Pulmonary artery endothelial cell (primary cell): ENCODE results near the gene TMEM98. TPM values are rescaled to one million over a fixed set of nuclear protein-coding genes. Genes with fewer than 3 reads are reported as not detected.
"Not testable (repeated sequence)": the region's sequence is repeated elsewhere in the genome, so short reads cannot be mapped to it uniquely, and the experiment has no call there.

Experiments used
- DNase-seq: peaks from one replicate; pipeline ENCODE4 v3.0.0-alpha.2; 2011; ENCODE audit warnings: low read depth, low spot score
- total RNA-seq: library from RNA; depleted of rRNA; stranded (reverse); fragments of >200 nt; gene quantifications from 2 replicates; pipeline ENCODE4 v1.2.3, GENCODE V29; 2014

The TMEM98 gene, protein sequence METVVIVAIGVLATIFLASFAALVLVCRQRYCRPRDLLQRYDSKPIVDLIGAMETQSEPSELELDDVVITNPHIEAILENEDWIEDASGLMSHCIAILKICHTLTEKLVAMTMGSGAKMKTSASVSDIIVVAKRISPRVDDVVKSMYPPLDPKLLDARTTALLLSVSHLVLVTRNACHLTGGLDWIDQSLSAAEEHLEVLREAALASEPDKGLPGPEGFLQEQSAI
- total RNA-seq: 114 and 210 TPM in 2 replicates

DNA sequence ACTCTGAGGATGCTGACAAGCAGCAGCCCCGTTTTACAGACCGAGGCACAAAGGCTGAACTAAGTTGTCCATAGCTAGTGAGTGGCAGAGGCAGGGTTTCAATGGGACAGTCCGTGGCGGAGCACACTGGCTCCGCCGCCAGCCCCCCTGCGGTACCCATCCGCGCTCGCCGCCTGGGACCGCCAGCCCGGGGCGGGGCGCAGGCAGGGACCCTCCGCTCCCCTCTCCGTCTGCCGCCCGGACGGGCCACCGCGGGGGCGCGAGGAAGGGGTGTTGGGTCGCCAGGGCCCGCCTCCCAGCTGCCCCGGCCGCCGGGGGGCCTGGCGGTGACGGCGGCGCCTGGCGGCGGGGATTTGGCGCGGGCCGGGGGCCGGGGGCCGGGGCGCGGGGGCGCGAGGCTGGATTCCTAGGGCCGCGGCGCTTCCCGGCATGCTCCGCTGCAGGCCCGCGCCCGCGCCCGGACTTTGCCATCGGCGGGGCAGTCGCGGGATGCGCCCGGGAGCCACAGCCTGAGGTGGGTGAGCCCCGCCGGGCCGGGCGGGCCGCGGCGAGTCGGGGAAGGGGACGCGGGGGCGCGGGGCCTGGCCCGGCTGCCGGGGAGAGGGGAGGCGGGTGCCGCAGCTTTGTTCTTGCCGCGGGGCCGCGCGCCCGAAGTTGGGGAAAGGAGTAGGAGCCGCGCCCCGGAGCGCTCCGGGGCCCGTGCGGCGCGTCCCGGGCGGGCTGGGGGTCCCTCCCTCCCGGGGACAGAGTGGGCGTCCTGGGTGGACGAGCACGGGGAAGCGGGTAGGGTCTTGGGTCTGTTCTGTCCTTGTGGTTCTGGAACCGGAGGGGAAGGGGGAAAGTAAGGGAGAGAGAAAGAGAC is at the start of gene TMEM98:
Gene TMEM98, plus strand, starts transcription at position 430 of the 862 bp plus-strand sequence. CDS start 3,376 bp downstream, outside the sequence.
- no peak for DNase-seq

DNA sequence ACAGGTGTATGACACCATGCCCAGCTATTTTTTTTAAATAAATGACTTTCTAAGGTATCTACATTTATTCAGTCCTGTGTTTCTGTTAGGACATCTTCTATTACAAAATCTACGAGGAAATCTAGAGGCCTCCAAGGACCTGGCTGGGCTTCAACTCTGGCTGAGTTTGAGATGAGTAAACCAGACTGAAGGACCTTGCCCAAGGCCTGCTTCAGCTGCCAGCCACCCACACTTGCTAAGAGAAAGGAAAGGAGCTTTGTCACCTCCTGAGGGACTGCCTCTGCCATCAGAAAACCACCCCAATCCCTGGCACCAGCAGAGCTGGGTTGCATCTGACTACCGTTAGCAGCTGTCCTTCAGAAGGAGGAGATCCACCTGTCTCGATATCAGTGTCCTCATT is 49.7 kb upstream of the TMEM98 start:
- no peak for DNase-seq

DNA sequence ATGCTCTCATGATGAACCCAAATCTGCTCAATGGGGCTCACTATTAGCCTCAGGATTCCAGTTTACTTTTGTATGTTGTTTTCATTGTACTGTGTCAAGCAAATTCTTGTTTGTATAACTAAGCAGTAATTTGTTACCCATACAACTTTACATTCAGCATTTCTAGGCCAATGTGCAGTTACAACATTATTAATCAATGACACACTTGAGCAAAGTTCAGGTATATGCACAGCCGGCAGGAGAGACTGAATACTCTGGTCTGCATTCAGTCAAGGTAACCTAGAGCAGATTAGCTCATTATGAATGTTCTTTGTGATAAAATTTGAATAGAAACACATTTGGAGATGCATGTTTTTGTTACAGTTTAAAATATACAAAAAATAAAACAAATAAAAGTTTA is 48.8 kb upstream of the TMEM98 start:
- no peak for DNase-seq

DNA sequence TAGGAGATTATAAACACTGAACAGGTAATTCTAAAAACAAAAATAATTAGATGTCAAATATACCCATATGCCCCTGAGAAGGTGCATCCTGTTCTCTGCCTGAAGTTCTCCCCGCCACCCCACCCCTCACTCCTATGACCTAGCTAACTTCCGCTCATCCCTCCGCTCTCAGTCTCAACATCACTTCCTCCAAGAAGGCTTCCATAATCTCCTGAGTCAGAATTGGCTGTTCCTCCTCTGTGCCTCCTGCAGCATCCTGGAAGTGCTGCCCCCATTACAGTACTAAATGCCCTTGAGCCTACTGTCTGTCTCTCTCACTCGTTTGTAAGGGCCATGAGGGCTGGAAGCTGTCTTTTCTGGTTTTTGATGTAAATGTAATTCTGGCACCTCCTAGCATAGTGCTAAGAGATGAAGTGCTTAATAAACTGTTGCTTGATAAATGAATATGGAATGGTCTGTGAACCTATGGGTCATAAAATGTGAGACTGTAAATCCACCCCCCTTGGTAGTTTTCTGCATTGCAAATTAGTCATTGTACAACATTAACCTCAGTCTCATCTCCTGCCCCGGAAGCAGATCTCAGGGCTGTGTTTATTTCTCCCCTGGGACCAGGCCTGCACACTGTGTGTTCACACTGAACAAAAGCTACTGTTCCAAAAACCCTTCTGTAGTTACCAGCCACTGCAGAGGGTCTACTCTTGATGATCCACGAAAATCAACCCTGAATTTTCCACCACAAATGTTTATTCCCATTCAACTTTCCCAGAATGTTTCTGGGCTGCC is 47.1 kb upstream of the TMEM98 start:
- no peak for DNase-seq

GRCh38 chr17:32882029-32882428 is 45.9 kb upstream of the TMEM98 start:
- DNase-seq: no peak

DNA sequence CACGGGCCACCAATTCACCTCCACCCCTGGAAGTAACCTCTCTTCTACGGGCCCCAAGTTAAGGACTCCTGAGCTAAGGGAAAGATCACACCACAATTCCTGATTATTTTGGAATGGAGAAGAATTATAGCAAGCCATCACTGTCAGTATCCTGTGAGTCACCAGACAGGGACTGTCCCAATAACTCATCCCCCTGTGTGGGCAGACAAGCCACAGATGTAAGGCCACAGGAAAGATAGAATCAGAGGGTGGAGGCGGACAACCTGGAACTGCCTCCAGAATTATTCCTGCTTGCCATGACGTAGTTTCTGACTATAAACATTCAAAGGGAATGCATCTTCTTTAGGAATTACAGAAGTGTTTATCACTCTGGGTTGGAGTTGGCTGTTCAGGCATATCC is 45.2 kb upstream of the TMEM98 start:
- no peak for DNase-seq

GRCh38 chr17:32886951-32887350 is 41.0 kb upstream of the TMEM98 start:
- DNase-seq: not testable (repeated sequence)

DNA sequence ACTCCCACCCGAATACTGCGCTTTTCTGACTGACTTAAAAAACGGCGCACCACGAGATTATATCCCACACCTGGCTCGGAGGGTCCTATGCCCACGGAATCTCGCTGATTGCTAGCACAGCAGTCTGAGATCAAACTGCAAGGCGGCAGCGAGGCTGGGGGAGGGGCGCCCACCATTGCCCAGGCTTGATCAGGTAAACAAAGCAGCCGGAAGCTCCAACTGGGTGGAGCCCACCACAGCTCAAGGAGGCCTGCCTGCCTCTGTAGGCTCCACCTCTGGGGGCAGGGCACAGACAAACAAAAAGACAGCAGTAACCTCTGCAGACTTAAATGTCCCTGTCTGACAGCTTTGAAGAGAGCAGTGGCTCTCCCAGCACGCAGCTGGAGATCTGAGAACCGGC is 40.5 kb upstream of the TMEM98 start:
- DNase-seq: not testable (repeated sequence)

DNA sequence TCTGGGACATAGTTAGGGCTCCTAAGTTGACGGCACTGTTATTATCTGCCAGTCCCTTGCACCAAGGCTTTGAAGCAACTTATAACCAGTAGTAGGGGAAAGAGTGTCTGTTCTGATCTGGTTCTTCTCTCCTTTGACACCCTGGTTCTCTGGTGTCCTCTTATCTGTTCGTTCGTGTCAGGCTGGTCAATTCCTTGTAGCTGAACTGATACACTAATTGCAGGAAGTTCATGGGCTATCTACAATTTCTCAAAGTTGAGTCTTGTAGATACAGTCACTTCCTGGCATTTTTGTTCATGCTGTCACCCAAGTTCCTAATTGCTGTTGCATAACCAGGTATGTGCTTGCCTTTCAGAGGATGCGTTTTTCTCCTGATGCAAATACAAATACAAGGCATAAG is 33.7 kb upstream of the TMEM98 start:
- DNase-seq: no peak

DNA sequence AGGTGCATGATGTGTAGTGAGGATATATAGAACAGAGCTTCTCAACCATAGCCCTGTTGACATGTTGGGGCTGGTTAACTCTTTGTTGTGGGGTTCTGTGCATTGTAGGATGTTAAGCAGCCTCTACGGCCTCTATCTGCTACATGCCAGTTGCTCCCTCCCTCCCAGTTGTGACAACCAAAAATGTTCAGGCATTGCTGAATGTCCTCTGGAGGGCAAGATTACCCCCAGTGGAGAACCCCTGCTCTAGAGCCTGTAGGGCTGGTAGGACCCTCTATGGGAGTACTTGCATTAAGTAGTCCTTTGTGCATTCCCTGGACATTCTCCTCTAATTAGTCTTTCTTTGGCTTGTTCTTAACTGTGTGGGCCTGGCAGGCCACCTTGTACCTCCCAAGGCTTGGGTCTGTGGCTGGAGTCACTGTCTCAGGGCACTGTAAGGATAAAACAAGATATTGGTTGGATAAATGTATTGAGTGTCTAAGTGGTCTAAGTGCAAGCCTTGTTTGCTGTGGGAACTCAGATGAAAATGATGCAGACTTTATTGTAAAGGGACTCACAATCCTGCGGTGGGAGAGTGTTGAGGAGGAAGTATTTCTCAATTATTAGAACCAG is 31.2 kb upstream of the TMEM98 start:
- no peak for DNase-seq

DNA sequence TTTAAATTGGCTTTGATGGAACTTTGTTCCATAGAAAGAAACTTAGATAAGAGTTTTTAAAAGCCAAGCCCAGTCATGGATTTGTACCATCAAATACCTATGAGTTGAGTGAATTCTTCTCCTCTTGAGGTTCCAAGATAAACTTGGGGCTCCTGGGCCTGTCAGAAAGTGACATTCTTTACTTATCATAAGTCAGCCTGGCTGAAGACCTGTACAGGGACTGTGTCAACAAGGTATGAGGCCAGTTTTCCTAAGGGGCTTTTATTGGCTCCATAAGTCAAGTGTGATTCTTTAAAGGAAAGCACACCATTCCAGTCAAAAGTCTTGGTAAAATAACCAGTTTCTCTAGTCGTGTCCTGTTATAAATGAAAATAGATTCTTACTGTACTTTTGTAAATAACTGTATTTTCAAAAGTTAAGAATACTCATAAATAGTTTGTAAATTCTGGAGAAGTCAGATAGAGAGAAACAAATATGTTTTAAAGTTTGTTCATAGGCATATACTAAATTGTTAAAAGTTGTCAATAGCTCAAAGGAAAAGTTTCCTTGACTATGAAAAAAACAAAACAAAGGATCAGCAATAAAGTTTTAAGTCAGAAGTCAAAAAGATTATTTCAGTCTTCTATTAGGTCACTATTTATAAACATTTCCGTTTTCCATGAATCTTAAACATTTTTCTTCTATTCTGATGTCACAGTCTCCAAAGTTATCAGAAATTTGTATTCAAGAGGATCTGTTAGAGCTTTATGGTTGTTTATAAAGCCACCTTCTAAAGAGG is 28.5 kb upstream of the TMEM98 start:
- no peak for DNase-seq

DNA sequence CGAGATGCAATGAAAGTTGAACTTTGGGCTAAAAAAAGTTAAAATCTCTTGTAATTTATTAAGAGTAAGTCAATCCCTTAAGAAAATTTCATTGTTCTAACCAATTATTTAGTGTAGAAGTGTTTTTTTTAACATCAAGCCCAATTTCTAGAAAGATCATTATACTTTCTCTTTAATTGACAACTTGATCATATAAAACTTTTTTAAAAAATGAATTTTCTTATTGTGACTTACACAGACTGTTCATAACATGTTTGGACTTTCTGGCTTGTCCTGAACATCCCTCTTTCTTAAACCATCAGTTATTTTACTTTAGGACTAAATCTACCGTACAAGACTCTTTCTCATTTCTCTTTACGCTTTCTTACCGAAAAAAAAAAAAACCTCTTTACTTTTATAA is 26.2 kb upstream of the TMEM98 start:
- no peak for DNase-seq

- DNase-seq: no peak
Measured at GRCh38 chr17:32903774-32904673, 23.9 kb upstream of the TMEM98 start.

- no peak for DNase-seq
Measured at GRCh38 chr17:32904891-32905290, 23.1 kb upstream of the TMEM98 start.

GRCh38 chr17:32907583-32907982 is 20.4 kb upstream of the TMEM98 start:
- no peak for DNase-seq

DNA sequence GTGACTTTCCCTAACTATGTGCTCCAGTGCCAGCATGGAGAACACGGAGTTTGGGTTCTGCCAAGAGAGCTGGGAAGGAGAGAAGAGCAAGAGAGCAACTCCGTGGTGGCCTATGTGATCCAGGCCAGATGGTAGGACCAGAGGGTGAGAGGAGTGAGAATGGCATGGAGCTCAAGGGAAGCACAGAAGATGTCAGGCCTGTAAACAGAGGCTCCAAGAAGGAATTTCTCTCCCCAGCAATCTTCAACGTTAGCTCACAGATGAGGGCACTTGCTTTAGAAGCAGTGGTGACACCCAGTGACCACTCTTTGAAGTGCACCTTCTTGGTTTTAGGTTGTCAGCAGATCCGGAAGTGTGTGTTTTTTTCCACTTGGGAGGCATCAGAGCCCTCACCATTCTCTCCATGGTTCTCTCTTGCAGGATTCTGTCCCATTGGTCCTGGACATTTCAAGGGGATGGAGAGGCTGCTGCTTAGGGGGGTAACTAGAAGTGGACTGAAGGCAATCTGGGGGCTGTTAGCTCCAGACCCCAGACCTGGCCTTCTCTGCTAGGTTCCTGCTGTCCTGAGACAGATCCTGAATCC is 18.1 kb upstream of the TMEM98 start:
- DNase-seq: peak; percentile 72

DNA sequence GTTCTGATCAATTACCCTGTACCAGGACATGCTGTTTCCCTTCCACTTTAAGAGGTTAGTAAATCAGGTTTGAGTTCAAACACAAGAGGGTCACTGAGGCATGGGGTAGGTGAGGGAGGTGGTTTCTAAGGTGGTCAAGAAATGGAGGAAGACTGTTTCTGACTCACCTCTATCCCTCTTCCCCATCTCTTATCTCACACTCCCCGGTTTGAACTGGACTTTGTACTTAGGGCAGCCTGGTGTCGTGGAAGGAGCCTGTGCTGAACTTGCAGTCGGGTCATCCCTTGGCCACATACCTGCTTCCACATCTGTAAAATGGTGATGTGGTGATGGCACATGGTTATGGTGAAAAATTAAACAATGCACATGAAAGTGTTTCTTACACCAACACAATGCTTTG is 17.2 kb upstream of the TMEM98 start:
- no peak for DNase-seq

DNA sequence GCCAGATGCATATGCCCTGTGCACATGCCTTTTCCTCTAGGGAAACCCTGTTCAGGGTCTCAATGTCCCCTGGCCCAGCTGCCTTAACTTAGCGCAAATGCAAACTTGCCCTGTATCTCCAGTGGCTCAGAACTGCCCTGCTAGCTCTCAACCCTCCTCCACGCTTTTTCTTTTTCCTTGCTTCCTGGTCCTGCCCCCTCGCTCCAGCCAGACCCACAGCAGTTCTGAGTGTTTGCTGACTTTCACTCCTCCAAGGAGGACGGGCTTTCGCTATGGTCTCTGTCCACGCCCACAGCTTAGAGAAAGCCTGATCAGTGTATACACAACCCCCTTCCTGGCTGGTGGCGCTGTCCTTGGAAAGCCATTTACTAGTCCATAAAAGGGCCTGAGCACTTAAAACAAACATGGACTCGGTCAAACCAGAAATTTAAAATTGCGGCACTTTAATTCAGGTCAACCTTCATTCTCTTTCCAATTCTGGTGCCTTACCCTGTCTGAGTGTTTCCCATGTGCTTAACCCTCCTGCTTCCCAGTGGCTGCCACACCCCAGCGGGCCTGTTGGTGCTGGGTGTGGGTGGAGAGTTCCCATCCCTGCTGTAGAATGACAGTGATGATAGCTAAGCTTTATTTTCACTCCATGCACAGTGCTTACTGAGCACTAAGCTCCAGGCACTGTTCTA is 15.6 kb upstream of the TMEM98 start:
- peak; percentile 22 for DNase-seq

DNA sequence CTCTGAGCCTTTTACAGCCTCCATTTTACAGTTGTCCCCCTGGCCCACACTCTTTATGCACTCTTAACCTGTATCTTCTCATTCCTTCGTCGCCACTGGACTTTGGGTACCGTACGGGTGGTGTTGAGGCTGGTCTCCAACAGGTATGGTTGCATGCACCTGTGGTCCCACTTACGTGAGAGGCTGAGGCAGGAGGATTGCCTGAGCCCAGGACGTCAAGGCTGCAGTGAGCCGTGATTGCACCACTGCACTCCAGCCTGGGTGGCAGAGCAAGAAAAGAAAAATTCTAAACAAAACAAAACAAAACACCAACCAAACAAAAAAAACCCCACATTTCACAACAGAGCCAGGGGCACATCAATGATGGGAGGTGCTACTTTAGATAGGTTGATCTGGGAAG is 14.4 kb upstream of the TMEM98 start:
- DNase-seq: no peak
